ENCODE measurements around the gene SLC1A7.

SLC1A7 gene

DNA sequence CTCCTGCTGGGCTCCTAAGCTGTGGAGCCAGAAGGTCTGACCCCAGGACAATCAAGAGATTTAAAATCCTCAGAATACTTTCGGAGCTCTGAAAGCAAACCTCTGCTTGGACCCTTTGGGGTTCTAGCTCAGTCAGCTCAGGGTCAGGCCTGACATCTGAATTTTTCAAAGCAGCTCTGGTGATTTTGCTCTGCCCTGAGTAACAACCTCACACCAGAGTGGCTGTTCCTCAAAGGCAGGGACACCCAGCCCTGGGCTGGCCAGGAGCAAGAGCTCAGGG, 11.9 kb downstream of the SLC1A7 start:
- H3K4me3 ChIP-seq (ENCODE audit: low read length), result no peak overlapping the region
- no peak for DNase-seq (ENCODE audit: low read depth)
- TF ChIP-seq CTCF (conservative IDR thresholded peaks at IDR 0.05; ENCODE audit: low read depth, low read length), result no peak

- no peak overlapping the region for H3K4me3 ChIP-seq (ENCODE audit: low read length)
- TF ChIP-seq CTCF (conservative IDR thresholded peaks at IDR 0.05; ENCODE audit: low read depth, low read length), result no peak
- no peak for DNase-seq (ENCODE audit: low read depth)
Observed at GRCh38 chr1:53129891-53130597, 12.4 kb downstream of the SLC1A7 start.

DNA sequence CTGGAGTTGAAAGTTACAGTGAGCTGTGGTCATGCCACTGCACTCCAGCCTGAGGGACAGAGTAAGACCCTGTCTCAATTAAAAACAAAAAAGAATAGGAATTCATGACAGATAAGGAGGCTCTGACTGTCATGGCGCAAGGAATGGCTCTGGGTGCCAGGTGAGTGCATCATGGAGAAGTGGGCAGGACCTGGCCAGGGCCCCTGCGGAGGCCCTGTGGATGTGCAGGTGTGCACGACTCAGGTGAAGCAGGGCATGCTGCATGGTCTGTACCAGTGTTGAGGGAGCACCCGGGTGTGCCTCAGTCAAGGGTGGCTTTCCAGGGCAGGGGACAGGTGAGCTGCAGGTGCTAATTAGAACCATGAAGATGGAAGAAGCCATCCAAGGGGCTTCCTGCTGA, 14.0 kb downstream of the SLC1A7 start:
- TF ChIP-seq CTCF (conservative IDR thresholded peaks at IDR 0.05; ENCODE audit: low read depth, low read length), result no peak
- no peak for DNase-seq (ENCODE audit: low read depth)
- no peak overlapping the region for H3K4me3 ChIP-seq (ENCODE audit: low read length)

- TF ChIP-seq CTCF (conservative IDR thresholded peaks at IDR 0.05; ENCODE audit: low read depth, low read length), result no peak
- no peak for DNase-seq (ENCODE audit: low read depth)
- H3K4me3 ChIP-seq (ENCODE audit: low read length), result no peak overlapping the region
Observed at GRCh38 chr1:53127546-53127945, 14.9 kb downstream of the SLC1A7 start.

- H3K4me3 ChIP-seq (ENCODE audit: low read length), result no peak overlapping the region
- TF ChIP-seq CTCF (conservative IDR thresholded peaks at IDR 0.05; ENCODE audit: low read depth, low read length), result no peak
- DNase-seq (ENCODE audit: low read depth), result no peak
Observed at GRCh38 chr1:53126495-53126894, 15.9 kb downstream of the SLC1A7 start.

DNA sequence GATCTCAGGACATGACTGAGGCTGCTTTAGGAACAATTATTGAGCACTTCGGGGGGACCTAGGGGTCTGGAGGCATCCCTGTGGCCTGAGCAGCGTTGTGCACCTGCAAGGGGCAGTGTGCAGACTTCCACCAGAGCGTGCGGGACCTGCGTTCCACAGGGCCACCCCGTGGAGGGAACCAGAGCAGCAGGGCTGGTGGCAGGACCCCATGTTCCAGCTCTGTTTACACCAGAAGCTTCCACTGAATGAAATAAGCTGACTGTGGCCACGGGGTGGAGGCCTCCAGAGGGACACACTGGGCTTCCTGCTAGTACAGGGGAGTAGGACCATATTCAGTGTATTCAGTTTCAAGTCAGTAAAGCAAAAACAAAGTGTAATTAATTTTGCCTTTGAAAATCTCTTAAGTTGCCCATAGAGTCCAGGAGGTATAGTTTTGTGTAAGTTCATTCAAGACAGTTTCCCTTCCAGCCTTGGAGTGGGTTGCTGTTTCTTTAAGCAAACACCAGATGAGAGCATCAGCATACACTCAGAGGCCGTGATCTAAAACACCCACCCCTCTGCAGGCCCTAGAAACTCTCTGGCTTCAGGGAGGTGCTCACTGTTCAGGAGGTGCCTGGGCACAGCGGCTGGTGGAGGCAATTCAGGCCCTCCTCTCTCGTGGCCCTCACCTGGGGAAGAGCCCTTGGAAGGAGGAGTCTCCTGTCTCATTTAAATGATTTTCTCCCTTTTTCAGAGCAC, 16.6 kb downstream of the SLC1A7 start:
- no peak for DNase-seq (ENCODE audit: low read depth)
- no peak for TF ChIP-seq CTCF (conservative IDR thresholded peaks at IDR 0.05; ENCODE audit: low read depth, low read length)

GRCh38 chr1:53125122-53125521, 17.3 kb downstream of the SLC1A7 start:
- H3K4me3 ChIP-seq (ENCODE audit: low read length), result no peak overlapping the region
- no peak for DNase-seq (ENCODE audit: low read depth)
- no peak for TF ChIP-seq CTCF (conservative IDR thresholded peaks at IDR 0.05; ENCODE audit: low read depth, low read length)

More for the DNA sequence above, 16.6 kb downstream of the SLC1A7 start:
- H3K4me3 ChIP-seq (ENCODE audit: low read length), result no peak overlapping the region

Measured in retinal pigment epithelial cell (primary cell).